ENCODE measurements around the gene LRP4. TPM values are rescaled to one million over a fixed set of nuclear protein-coding genes. Genes with fewer than 3 reads are reported as not detected.
A peak's percentile ranks its signal among the peaks of the same experiment; 100 is the strongest.

LRP4 gene
- total and polyA plus RNA-seq, 9 donors: 4.4 to 20.6 (median 11.6) TPM

- Histone ChIP-seq H3K4me1 (ENCODE audit: insufficient read depth) (peaks cover 11% of the 10 kb centered on the region), H3K4me3 (no peak overlapping the region), H3K36me3 (no peaks in the 10 kb centered on the region), H3K9me3 (no peaks in the 10 kb centered on the region), H3K27me3 (no peaks in the 10 kb centered on the region), H3K27ac (no peak overlapping the region)
- TF ChIP-seq EP300 (IDR thresholded peaks at IDR 0.05) (no peak), POLR2A (IDR thresholded peaks at IDR 0.05) (no peak)
- TF ChIP-seq, protein P1, sequence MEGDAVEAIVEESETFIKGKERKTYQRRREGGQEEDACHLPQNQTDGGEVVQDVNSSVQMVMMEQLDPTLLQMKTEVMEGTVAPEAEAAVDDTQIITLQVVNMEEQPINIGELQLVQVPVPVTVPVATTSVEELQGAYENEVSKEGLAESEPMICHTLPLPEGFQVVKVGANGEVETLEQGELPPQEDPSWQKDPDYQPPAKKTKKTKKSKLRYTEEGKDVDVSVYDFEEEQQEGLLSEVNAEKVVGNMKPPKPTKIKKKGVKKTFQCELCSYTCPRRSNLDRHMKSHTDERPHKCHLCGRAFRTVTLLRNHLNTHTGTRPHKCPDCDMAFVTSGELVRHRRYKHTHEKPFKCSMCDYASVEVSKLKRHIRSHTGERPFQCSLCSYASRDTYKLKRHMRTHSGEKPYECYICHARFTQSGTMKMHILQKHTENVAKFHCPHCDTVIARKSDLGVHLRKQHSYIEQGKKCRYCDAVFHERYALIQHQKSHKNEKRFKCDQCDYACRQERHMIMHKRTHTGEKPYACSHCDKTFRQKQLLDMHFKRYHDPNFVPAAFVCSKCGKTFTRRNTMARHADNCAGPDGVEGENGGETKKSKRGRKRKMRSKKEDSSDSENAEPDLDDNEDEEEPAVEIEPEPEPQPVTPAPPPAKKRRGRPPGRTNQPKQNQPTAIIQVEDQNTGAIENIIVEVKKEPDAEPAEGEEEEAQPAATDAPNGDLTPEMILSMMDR (IDR thresholded peaks at IDR 0.05): no peak
- 70 to 75% (median 74%) methylated on average over 10 of the region's 10 CpGs for WGBS, 3 donors
- DNase-seq: no peak
- intact Hi-C loops (cut with DNase I): no loop called here
These were observed 67.4 kb downstream of the LRP4 start for GRCh38 chr11:46850829-46851380.

DNA sequence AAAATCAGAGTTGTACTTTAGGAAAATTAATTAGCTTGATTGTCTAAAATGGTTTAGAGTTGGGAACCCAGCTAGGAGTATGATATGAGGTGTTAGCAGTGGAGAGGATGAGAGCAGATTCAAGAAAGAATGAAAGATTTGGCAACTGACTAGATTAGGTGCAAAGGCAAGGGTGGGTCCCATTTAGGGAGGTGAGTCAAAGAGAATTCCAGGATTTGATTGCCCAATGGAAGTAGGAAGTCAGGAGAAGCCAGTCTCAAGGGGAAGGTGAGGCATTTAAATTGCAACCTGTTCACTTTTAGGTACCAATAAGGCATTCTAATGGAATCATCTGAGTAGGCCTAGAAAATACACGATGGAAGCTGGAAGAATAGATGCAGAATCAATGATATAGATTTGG lies 68.7 kb downstream of the LRP4 start:
- intact Hi-C loops (cut with DNase I): no loop called here
- Histone ChIP-seq H3K4me3 (no peak overlapping the region), H3K36me3 (no peaks in the 10 kb centered on the region), H3K9me3 (no peaks in the 10 kb centered on the region), H3K4me1 (ENCODE audit: insufficient read depth) (peaks cover 5% of the 10 kb centered on the region), H3K27me3 (no peaks in the 10 kb centered on the region), H3K27ac (no peak overlapping the region)
- TF ChIP-seq EP300 (IDR thresholded peaks at IDR 0.05) (no peak), POLR2A (IDR thresholded peaks at IDR 0.05) (no peak)
- TF ChIP-seq, protein P1 (IDR thresholded peaks at IDR 0.05): no peak
- 93 to 100% (median 94%) methylated on average over 1 of the region's 1 CpG for WGBS, 3 donors
- DNase-seq: no peak

DNA sequence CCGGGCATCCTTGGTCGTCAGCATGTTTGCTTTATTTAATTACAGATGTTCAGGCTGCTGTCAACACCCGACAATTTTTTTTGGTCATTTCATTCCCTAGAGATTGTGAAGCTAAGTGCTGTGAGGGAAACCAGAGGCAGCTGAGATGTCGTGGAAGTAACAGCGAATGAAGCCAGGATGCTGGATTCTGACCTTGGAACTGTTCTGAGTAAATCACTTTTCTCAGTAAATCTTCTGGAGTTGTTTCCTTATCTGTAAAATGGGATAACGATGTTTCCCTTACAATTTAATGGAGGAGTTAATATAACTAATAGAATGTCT lies 71.9 kb downstream of the LRP4 start:
- no peak overlapping the region for H3K27ac ChIP-seq
- intact Hi-C loops (cut with DNase I): no loop called here
- no peaks in the 10 kb centered on the region for H3K27me3 ChIP-seq
- H3K36me3 ChIP-seq: no peaks in the 10 kb centered on the region
- H3K4me3 ChIP-seq: peak overlapping the region; percentile 89
- peaks cover 2% of the 10 kb centered on the region for H3K4me1 ChIP-seq (ENCODE audit: insufficient read depth)
- no peak for TF ChIP-seq POLR2A (IDR thresholded peaks at IDR 0.05)
- TF ChIP-seq, protein P1 (IDR thresholded peaks at IDR 0.05): no peak
- no peak for TF ChIP-seq EP300 (IDR thresholded peaks at IDR 0.05)
- DNase-seq: no peak
- no peaks in the 10 kb centered on the region for H3K9me3 ChIP-seq
- WGBS, 3 donors: 0 to 1% (median 0%) methylated on average over 6 of the region's 6 CpGs

DNA sequence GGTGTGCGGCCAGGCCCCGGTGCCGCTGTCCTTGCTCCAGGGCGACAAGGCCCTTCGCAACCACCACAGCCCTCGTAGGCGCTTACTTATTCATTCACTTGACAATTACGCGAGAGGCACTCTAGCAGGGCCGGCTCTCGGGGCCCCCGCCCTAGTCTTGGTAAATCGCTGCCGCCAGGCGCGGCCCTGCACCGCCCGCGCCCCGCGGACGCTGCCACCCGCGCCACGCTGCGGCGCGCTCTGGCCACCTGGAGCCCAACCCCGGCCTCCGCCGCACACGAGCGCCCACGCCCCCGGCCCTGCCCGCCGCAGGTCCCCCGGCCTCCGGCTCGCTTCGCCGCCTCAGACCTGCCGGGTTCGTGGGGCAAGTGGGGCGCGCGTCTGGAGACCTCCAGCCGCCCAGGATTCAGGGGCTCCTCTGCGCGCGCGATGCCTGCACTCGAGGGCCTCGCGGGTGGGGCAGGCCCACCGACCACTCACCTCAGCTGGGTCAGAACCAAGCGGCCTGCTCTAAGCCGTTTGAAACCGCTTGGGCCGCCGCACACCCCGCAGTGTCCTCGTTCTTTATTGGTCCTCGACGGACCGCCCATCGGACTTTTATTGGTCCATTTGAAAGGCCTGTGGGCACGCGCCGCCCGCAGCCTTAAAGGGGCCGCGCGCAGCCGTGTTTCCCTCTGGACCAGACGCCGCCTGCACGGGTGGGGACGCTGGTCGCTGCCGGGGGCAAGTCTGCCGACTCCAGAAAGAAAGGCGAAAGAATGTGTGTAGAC lies 72.4 kb downstream of the LRP4 start, which contains the start of gene CKAP5:
TSS of gene CKAP5 (minus strand) at position 541 of the 770 bp plus-strand sequence. CDS start 25,049 bp downstream, outside the sequence.
- H3K27me3 ChIP-seq: no peaks in the 10 kb centered on the region
- H3K36me3 ChIP-seq: no peaks in the 10 kb centered on the region
- peak within 1 kb of the TSS; percentile 89 for H3K4me3 ChIP-seq
- peaks cover 2% of the 10 kb centered on the region for H3K4me1 ChIP-seq (ENCODE audit: insufficient read depth)
- no peak for TF ChIP-seq EP300 (IDR thresholded peaks at IDR 0.05)
- TF ChIP-seq POLR2A (IDR thresholded peaks at IDR 0.05): peak; percentile 55
- TF ChIP-seq, protein P1 (IDR thresholded peaks at IDR 0.05): peak in 1 of 3 donors; percentile 9
- no peaks in the 10 kb centered on the region for H3K9me3 ChIP-seq
- peak; percentile 87 to 93 (median 90) for DNase-seq
- H3K27ac ChIP-seq: peak within 1 kb of the TSS; percentile 57 to 63
- intact Hi-C loops (cut with DNase I): no loop called here
- WGBS, 3 donors: 0 to 1% (median 1%) methylated on average over 68 to 83 of the region's 83 CpGs

Measured in ovary (tissue), 9 donors.